ENCODE results near the gene C15orf39. TPM values are rescaled to one million over a fixed set of nuclear protein-coding genes. Genes with fewer than 3 reads are reported as not detected.

Gene C15orf39
- total RNA-seq, 4 donors from 2014 or later: 13.8 to 20.1 (median 17.2) TPM

- Histone ChIP-seq H3K4me1 (peaks cover 0 to 61% (median 15%) of the 10 kb centered on the region in 4 donors), H3K9me3 (no peaks in the 10 kb centered on the region), H3K36me3 (peaks cover 6 to 89% (median 20%) of the 10 kb centered on the region in 3 donors), H3K27me3 (no peaks in the 10 kb centered on the region), H3K27ac (no peak overlapping the region), H3K4me3 (no peak overlapping the region)
- 67% methylated on average over 8 of the region's 8 CpGs for WGBS, 2 donors
- no peak for TF ChIP-seq POLR2A (IDR thresholded peaks at IDR 0.05)
- DNase-seq (ENCODE audit: low spot score in 2 of 2): no peak
These were observed 7.6 kb downstream of the C15orf39 start for GRCh38 chr15:75209289-75209676.

- no peak for TF ChIP-seq EP300 (IDR thresholded peaks at IDR 0.05)
- no peak for TF ChIP-seq CTCF (IDR thresholded peaks at IDR 0.05)
- TF ChIP-seq POLR2A (IDR thresholded peaks at IDR 0.05): no peak
- Histone ChIP-seq H3K27me3 (no peaks in the 10 kb centered on the region), H3K36me3 (peaks cover 6 to 90% (median 20%) of the 10 kb centered on the region in 3 donors), H3K9me3 (no peaks in the 10 kb centered on the region), H3K27ac (no peak overlapping the region), H3K4me1 (peaks cover 0 to 45% (median 5%) of the 10 kb centered on the region in 4 donors), H3K4me3 (no peak overlapping the region)
- 70 to 84% methylated on average over 7 of the region's 7 CpGs for WGBS, 2 donors
- DNase-seq (ENCODE audit: low spot score in 2 of 2): no peak
These were observed 9.1 kb downstream of the C15orf39 start for GRCh38 chr15:75210811-75211230.

- WGBS, 2 donors: 68 to 74% methylated on average over 9 of the region's 9 CpGs
- Histone ChIP-seq H3K36me3 (peaks cover 6 to 86% (median 16%) of the 10 kb centered on the region in 3 donors), H3K27me3 (no peaks in the 10 kb centered on the region), H3K4me1 (peaks cover 0 to 39% (median 5%) of the 10 kb centered on the region in 4 donors), H3K9me3 (no peaks in the 10 kb centered on the region), H3K4me3 (no peak overlapping the region), H3K27ac (no peak overlapping the region)
- no peak for DNase-seq (ENCODE audit: low spot score in 2 of 2)
- TF ChIP-seq EP300 (IDR thresholded peaks at IDR 0.05): no peak
- no peak for TF ChIP-seq CTCF (IDR thresholded peaks at IDR 0.05)
- no peak for TF ChIP-seq POLR2A (IDR thresholded peaks at IDR 0.05)
These were observed 9.9 kb downstream of the C15orf39 start for GRCh38 chr15:75211436-75212199.

GRCh38 chr15:75212200-75212858 is 10.6 kb downstream of the C15orf39 start:
- no peak overlapping the region for H3K4me3 ChIP-seq
- WGBS, 2 donors: 78 to 88% methylated on average over 5 to 6 of the region's 7 CpGs

GRCh38 chr15:75213212-75213767 is 11.6 kb downstream of the C15orf39 start:
- Histone ChIP-seq H3K36me3 (peaks cover 6 to 69% (median 11%) of the 10 kb centered on the region in 3 donors), H3K4me1 (peaks cover 0 to 23% (median 5%) of the 10 kb centered on the region in 4 donors), H3K27ac (no peak overlapping the region), H3K9me3 (no peaks in the 10 kb centered on the region), H3K27me3 (no peaks in the 10 kb centered on the region), H3K4me3 (no peak overlapping the region)
- DNase-seq (ENCODE audit: low spot score in 2 of 2): no peak
- TF ChIP-seq POLR2A (IDR thresholded peaks at IDR 0.05) (no peak), EP300 (IDR thresholded peaks at IDR 0.05) (no peak), CTCF (IDR thresholded peaks at IDR 0.05) (no peak)
- WGBS, 2 donors: 82 to 87% methylated on average over 10 to 12 of the region's 12 CpGs

More at GRCh38 chr15:75212200-75212858, 10.6 kb downstream of the C15orf39 start:
- H3K9me3 ChIP-seq: no peaks in the 10 kb centered on the region
- peaks cover 0 to 33% (median 5%) of the 10 kb centered on the region in 4 donors for H3K4me1 ChIP-seq
- H3K27ac ChIP-seq: no peak overlapping the region
- H3K36me3 ChIP-seq: peaks cover 6 to 79% (median 16%) of the 10 kb centered on the region in 3 donors
- TF ChIP-seq POLR2A (IDR thresholded peaks at IDR 0.05) (no peak), CTCF (IDR thresholded peaks at IDR 0.05) (no peak), EP300 (IDR thresholded peaks at IDR 0.05) (no peak)
- H3K27me3 ChIP-seq: no peaks in the 10 kb centered on the region
- DNase-seq (ENCODE audit: low spot score in 2 of 2): no peak
